ENCODE data around the gene SRBD1.

Gene SRBD1

GRCh38 chr2:45605116-45605515 lies 6.0 kb downstream of the SRBD1 start:
- H3K79me2 ChIP-seq (ENCODE audit: insufficient read depth, low read length) = peaks cover 39% of the 10 kb centered on the region
- DNase-seq (no peak), ATAC-seq (ENCODE audit: insufficient read depth, low read depth) (no peak)
- TF ChIP-seq EZH2 (IDR thresholded peaks at IDR 0.05; ENCODE audit: borderline replicate concordance, low read depth, low read length, severe bottlenecking) = no peak
- TF ChIP-seq CTCF (IDR thresholded peaks at IDR 0.05; ENCODE audit: borderline replicate concordance, extremely low read depth, low read length, poor library complexity, severe bottlenecking) = no peak
- H3K4me2 ChIP-seq (ENCODE audit: insufficient read depth, low read length) = no peak overlapping the region
- H3K4me1 ChIP-seq (ENCODE audit: insufficient read depth, low read length) = peaks cover 19% of the 10 kb centered on the region
- H2AFZ ChIP-seq (ENCODE audit: low read depth, low read length) = no peak overlapping the region
- H3K27me3 ChIP-seq (ENCODE audit: insufficient read depth, low read length, poor library complexity) = no peaks in the 10 kb centered on the region
- no peaks in the 10 kb centered on the region for H3K9me3 ChIP-seq (ENCODE audit: insufficient read depth, low read length, severe bottlenecking)
- no peaks in the 10 kb centered on the region for H4K20me1 ChIP-seq (ENCODE audit: insufficient read depth, low read length)
- peaks cover 38% of the 10 kb centered on the region for H3K36me3 ChIP-seq (ENCODE audit: insufficient read depth, low read length)
- H3K27ac ChIP-seq (ENCODE audit: low read length) = no peak overlapping the region
- no peak overlapping the region for H3K4me3 ChIP-seq (ENCODE audit: low read depth in 1 of 2, low read length in 2 of 2)
- no peak overlapping the region for H3K9ac ChIP-seq (ENCODE audit: low read depth, low read length)

DNA sequence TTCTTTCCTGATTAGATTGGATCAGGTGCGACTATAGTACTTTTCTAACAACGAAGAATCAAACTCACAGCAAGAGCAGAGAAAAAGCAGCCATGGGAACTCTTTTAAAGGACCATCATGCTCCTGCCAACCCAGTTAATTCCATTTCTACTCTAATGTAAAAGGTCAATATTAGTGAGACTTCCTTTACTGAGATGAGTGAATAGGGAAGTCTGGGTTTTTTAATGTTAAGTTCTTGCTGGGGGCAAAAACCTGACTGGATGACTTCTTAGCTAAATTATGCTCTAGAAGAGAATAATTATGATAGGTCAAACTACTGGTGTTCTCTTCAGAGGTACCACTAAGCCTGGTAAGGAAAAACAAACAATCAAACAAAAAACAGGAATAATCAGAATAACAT lies 8.4 kb downstream of the SRBD1 start:
- no peak for DNase-seq
- Histone ChIP-seq H3K36me3 (ENCODE audit: insufficient read depth, low read length) (peaks cover 62% of the 10 kb centered on the region), H3K9me3 (ENCODE audit: insufficient read depth, low read length, severe bottlenecking) (no peaks in the 10 kb centered on the region), H2AFZ (ENCODE audit: low read depth, low read length) (no peak overlapping the region), H3K27me3 (ENCODE audit: insufficient read depth, low read length, poor library complexity) (no peaks in the 10 kb centered on the region), H3K9ac (ENCODE audit: low read depth, low read length) (no peak overlapping the region), H3K4me1 (ENCODE audit: insufficient read depth, low read length) (no peaks in the 10 kb centered on the region), H3K4me2 (ENCODE audit: insufficient read depth, low read length) (no peak overlapping the region), H3K4me3 (ENCODE audit: low read depth in 1 of 2, low read length in 2 of 2) (no peak overlapping the region), H3K27ac (ENCODE audit: low read length) (no peak overlapping the region), H3K79me2 (ENCODE audit: insufficient read depth, low read length) (peaks cover 14% of the 10 kb centered on the region), H4K20me1 (ENCODE audit: insufficient read depth, low read length) (no peaks in the 10 kb centered on the region)
- no peak for ATAC-seq (ENCODE audit: insufficient read depth, low read depth)
- no peak for TF ChIP-seq CTCF (IDR thresholded peaks at IDR 0.05; ENCODE audit: borderline replicate concordance, extremely low read depth, low read length, poor library complexity, severe bottlenecking)
- no peak for TF ChIP-seq EZH2 (IDR thresholded peaks at IDR 0.05; ENCODE audit: borderline replicate concordance, low read depth, low read length, severe bottlenecking)

GRCh38 chr2:45598545-45598944 lies 12.5 kb downstream of the SRBD1 start:
- DNase-seq = no peak
- Histone ChIP-seq H3K4me2 (ENCODE audit: insufficient read depth, low read length) (no peak overlapping the region), H3K4me1 (ENCODE audit: insufficient read depth, low read length) (no peaks in the 10 kb centered on the region), H3K36me3 (ENCODE audit: insufficient read depth, low read length) (peaks cover 81% of the 10 kb centered on the region), H3K4me3 (ENCODE audit: low read depth in 1 of 2, low read length in 2 of 2) (no peak overlapping the region), H3K9me3 (ENCODE audit: insufficient read depth, low read length, severe bottlenecking) (no peaks in the 10 kb centered on the region), H4K20me1 (ENCODE audit: insufficient read depth, low read length) (no peaks in the 10 kb centered on the region), H3K79me2 (ENCODE audit: insufficient read depth, low read length) (peaks cover 2% of the 10 kb centered on the region; the same call in 1 of the 2 replicates), H2AFZ (ENCODE audit: low read depth, low read length) (no peak overlapping the region), H3K27me3 (ENCODE audit: insufficient read depth, low read length, poor library complexity) (no peaks in the 10 kb centered on the region), H3K9ac (ENCODE audit: low read depth, low read length) (no peak overlapping the region), H3K27ac (ENCODE audit: low read length) (no peak overlapping the region)
- TF ChIP-seq CTCF (IDR thresholded peaks at IDR 0.05; ENCODE audit: borderline replicate concordance, extremely low read depth, low read length, poor library complexity, severe bottlenecking) (no peak), EZH2 (IDR thresholded peaks at IDR 0.05; ENCODE audit: borderline replicate concordance, low read depth, low read length, severe bottlenecking) (no peak)
- no peak for ATAC-seq (ENCODE audit: insufficient read depth, low read depth)

DNA sequence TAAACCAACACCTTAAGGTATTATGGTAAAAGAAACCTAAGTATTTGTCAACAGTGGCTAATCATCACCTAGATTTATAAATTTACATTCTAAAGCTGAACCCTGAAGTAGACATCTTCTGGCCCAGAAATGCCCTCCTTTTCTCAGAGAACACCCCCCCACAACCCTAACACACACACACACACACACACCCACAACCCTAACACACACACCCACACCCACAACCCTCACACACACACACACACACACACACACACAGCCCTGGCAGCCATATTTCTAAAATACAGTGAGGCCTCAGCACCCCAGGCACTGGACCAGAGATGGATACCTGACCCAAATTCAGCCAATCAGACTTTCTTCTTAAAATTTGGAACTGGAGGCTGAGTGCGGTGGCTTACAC lies 14.3 kb downstream of the SRBD1 start:
- peaks cover 84% of the 10 kb centered on the region for H3K36me3 ChIP-seq (ENCODE audit: insufficient read depth, low read length)
- no peaks in the 10 kb centered on the region for H3K27me3 ChIP-seq (ENCODE audit: insufficient read depth, low read length, poor library complexity)
- H2AFZ ChIP-seq (ENCODE audit: low read depth, low read length) = no peak overlapping the region
- no peak for ATAC-seq (ENCODE audit: insufficient read depth, low read depth)
- no peak overlapping the region for H3K9ac ChIP-seq (ENCODE audit: low read depth, low read length)
- H3K4me3 ChIP-seq (ENCODE audit: low read depth in 1 of 2, low read length in 2 of 2) = no peak overlapping the region
- peaks cover 4% of the 10 kb centered on the region for H3K79me2 ChIP-seq (ENCODE audit: insufficient read depth, low read length)
- no peak for TF ChIP-seq EZH2 (IDR thresholded peaks at IDR 0.05; ENCODE audit: borderline replicate concordance, low read depth, low read length, severe bottlenecking)
- TF ChIP-seq CTCF (IDR thresholded peaks at IDR 0.05; ENCODE audit: borderline replicate concordance, extremely low read depth, low read length, poor library complexity, severe bottlenecking) = no peak
- DNase-seq = no peak
- H3K4me2 ChIP-seq (ENCODE audit: insufficient read depth, low read length) = no peak overlapping the region
- H3K9me3 ChIP-seq (ENCODE audit: insufficient read depth, low read length, severe bottlenecking) = no peaks in the 10 kb centered on the region
- no peaks in the 10 kb centered on the region for H3K4me1 ChIP-seq (ENCODE audit: insufficient read depth, low read length)
- H4K20me1 ChIP-seq (ENCODE audit: insufficient read depth, low read length) = no peaks in the 10 kb centered on the region
- no peak overlapping the region for H3K27ac ChIP-seq (ENCODE audit: low read length)
